KMS-11 (cell line): ENCODE measurements around the gene MSI2.

ENCODE experiments used
- H2AFZ ChIP-seq: fragments of 200-600 bp; sonication (generic); 2 replicates; pipeline ENCODE4 v1.6.1; 2016; ENCODE audit warnings: antibody characterized with exemption, mixed run types, low read depth
- H3K27ac ChIP-seq: fragments of 200-600 bp; sonication (generic); 2 replicates; pipeline ENCODE4 v1.6.1; 2016; ENCODE audit warnings: mild to moderate bottlenecking, mixed run types
- H3K27me3 ChIP-seq: fragments of 200-600 bp; sonication (generic); 2 replicates; pipeline ENCODE4 v1.6.1; 2017; ENCODE audit warnings: mild to moderate bottlenecking, low read depth, mixed run types, moderate library complexity; ENCODE audit not compliant: insufficient read depth
- H3K36me3 ChIP-seq: fragments of 200-600 bp; sonication (generic); 2 replicates; pipeline ENCODE4 v1.6.1; 2017; ENCODE audit warnings: mild to moderate bottlenecking, mixed run types; ENCODE audit not compliant: insufficient read depth
- H3K4me1 ChIP-seq: fragments of 200-600 bp; sonication (generic); 2 replicates; pipeline ENCODE4 v1.6.1; 2016; ENCODE audit warnings: mild to moderate bottlenecking, low read depth, mixed run types; ENCODE audit not compliant: poor library complexity, severe bottlenecking
- H3K4me2 ChIP-seq: fragments of 200-600 bp; sonication (generic); 2 replicates; pipeline ENCODE4 v1.7.0; 2016; ENCODE audit warnings: mild to moderate bottlenecking, mixed run types
- H3K4me3 ChIP-seq: fragments of 200-600 bp; sonication (generic); IDR thresholded peaks from 2 replicates; pipeline ENCODE4 v1.6.1; 2017; ENCODE audit warnings: low read depth, low read length, mixed read lengths; ENCODE audit not compliant: insufficient read depth
- H3K79me2 ChIP-seq: fragments of 200-600 bp; sonication (generic); 2 replicates; pipeline ENCODE4 v1.6.1; 2016; ENCODE audit warnings: low read depth, mixed run types; ENCODE audit not compliant: insufficient read depth
- H3K9ac ChIP-seq: fragments of 200-600 bp; sonication (generic); 2 replicates; pipeline ENCODE4 v1.6.1; 2016; ENCODE audit warnings: mild to moderate bottlenecking, mixed run types
- H4K20me1 ChIP-seq: fragments of 200-600 bp; sonication (generic); 2 replicates; pipeline ENCODE4 v1.6.1; 2016; ENCODE audit warnings: mild to moderate bottlenecking, mixed run types; ENCODE audit not compliant: insufficient read depth
- TF ChIP-seq, protein P1 (sequence below): fragments of 200-600 bp; sonication (generic); conservative IDR thresholded peaks from 2 replicates; pipeline ENCODE4 v1.6.1; 2017; ENCODE audit warnings: low read depth, mild to moderate bottlenecking, antibody characterized with exemption, low read length, moderate library complexity, mixed read lengths

The MSI2 gene

GRCh38 chr17:57210972-57211411 is 45.3 kb upstream of the MSI2 start:
- H3K36me3 ChIP-seq: no peaks in the 10 kb centered on the region

GRCh38 chr17:57211543-57211942 is 44.8 kb upstream of the MSI2 start:
- no peak overlapping the region for H2AFZ ChIP-seq
- H3K4me1 ChIP-seq: no peaks in the 10 kb centered on the region
- no peaks in the 10 kb centered on the region for H3K79me2 ChIP-seq
- H3K4me2 ChIP-seq: no peak overlapping the region
- no peak overlapping the region for H3K27ac ChIP-seq
- no peaks in the 10 kb centered on the region for H4K20me1 ChIP-seq
- no peaks in the 10 kb centered on the region for H3K36me3 ChIP-seq
- H3K27me3 ChIP-seq: no peaks in the 10 kb centered on the region
- no peak overlapping the region for H3K4me3 ChIP-seq
- TF ChIP-seq, protein P1, sequence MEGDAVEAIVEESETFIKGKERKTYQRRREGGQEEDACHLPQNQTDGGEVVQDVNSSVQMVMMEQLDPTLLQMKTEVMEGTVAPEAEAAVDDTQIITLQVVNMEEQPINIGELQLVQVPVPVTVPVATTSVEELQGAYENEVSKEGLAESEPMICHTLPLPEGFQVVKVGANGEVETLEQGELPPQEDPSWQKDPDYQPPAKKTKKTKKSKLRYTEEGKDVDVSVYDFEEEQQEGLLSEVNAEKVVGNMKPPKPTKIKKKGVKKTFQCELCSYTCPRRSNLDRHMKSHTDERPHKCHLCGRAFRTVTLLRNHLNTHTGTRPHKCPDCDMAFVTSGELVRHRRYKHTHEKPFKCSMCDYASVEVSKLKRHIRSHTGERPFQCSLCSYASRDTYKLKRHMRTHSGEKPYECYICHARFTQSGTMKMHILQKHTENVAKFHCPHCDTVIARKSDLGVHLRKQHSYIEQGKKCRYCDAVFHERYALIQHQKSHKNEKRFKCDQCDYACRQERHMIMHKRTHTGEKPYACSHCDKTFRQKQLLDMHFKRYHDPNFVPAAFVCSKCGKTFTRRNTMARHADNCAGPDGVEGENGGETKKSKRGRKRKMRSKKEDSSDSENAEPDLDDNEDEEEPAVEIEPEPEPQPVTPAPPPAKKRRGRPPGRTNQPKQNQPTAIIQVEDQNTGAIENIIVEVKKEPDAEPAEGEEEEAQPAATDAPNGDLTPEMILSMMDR: no peak
- no peak overlapping the region for H3K9ac ChIP-seq

More at GRCh38 chr17:57210972-57211411, 45.3 kb upstream of the MSI2 start:
- Histone ChIP-seq H3K4me1 (no peaks in the 10 kb centered on the region), H3K4me3 (no peak overlapping the region), H3K27ac (no peak overlapping the region), H3K4me2 (no peak overlapping the region), H3K27me3 (no peaks in the 10 kb centered on the region), H3K79me2 (no peaks in the 10 kb centered on the region), H3K9ac (no peak overlapping the region), H4K20me1 (no peaks in the 10 kb centered on the region), H2AFZ (no peak overlapping the region)
- TF ChIP-seq, protein P1: no peak

DNA sequence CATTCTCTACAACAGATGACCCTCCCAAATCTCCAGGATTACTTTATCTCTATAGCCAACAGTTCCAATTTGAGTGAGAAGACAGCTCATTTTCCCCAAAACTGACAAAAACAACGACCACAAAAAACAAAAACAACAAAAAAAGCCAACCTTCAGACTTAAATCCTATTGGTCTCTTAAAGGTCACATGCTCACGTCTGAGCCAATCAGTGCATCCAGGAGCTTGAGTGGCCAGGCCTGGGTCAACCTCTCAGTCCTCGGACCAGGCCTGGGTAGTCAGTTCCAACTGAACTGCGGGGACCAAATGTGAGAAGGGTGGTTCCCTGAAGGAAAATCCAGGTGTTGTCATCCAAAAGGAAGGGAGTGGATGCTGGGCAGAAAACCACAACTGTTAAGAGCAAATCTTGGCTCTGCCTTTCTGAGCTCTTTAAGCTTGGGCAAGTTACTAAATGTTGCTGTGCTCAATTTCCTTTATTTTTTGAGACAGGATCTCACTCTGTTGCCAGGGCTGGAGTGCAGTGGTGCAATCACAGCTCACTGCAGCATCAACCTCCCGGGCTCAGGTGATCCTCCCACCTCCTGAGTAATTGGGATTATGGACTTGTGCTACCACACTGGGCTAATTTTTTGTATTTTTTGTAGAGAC is 43.0 kb upstream of the MSI2 start:
- no peaks in the 10 kb centered on the region for H3K4me1 ChIP-seq
- H3K9ac ChIP-seq: no peak overlapping the region
- no peak overlapping the region for H3K4me3 ChIP-seq
- no peak overlapping the region for H3K27ac ChIP-seq
- TF ChIP-seq, protein P1: no peak
- H3K4me2 ChIP-seq: no peak overlapping the region
- H4K20me1 ChIP-seq: no peaks in the 10 kb centered on the region
- no peaks in the 10 kb centered on the region for H3K36me3 ChIP-seq
- no peak overlapping the region for H2AFZ ChIP-seq
- H3K79me2 ChIP-seq: no peaks in the 10 kb centered on the region
- no peaks in the 10 kb centered on the region for H3K27me3 ChIP-seq

- TF ChIP-seq, protein P1: no peak
- no peaks in the 10 kb centered on the region for H4K20me1 ChIP-seq
- no peaks in the 10 kb centered on the region for H3K79me2 ChIP-seq
- H3K4me2 ChIP-seq: no peak overlapping the region
- no peaks in the 10 kb centered on the region for H3K27me3 ChIP-seq
- no peak overlapping the region for H3K27ac ChIP-seq
- no peak overlapping the region for H2AFZ ChIP-seq
- no peaks in the 10 kb centered on the region for H3K4me1 ChIP-seq
- no peak overlapping the region for H3K4me3 ChIP-seq
- no peak overlapping the region for H3K9ac ChIP-seq
- no peaks in the 10 kb centered on the region for H3K36me3 ChIP-seq
Observed at GRCh38 chr17:57215317-57215716, 41.0 kb upstream of the MSI2 start.
